Omental fat pad (tissue), 4 donors: ENCODE measurements around the gene MBP. TPM values are rescaled to one million over a fixed set of nuclear protein-coding genes. Genes with fewer than 3 reads are reported as not detected.

Source experiments
- ATAC-seq: fragments of 150-250 bp; one replicate; pipeline ENCODE4 v1.9.1; 2016; ENCODE audit warnings: mild to moderate bottlenecking, moderate library complexity; ENCODE audit not compliant: low FRiP score
- DNase-seq: peaks from one replicate; pipeline ENCODE4 v3.0.0-alpha.2; 2019; ENCODE audit warnings: low spot score
- total RNA-seq, 4 donors: library from RNA; depleted of rRNA; stranded (reverse); fragments of >200 nt; gene quantifications; one replicate each; pipeline ENCODE4 v1.1.0, GENCODE V29; 2016
- TF ChIP-seq, protein P1 (sequence below), 3 donors: fragments of 450-650 bp; IDR thresholded peaks; one replicate each; pipeline ENCODE4 v1.5.1; 2016 to 2017; ENCODE audit warnings: antibody characterized with exemption in 3 of 3, mild to moderate bottlenecking in 3 of 3, moderate library complexity in 2 of 3

The MBP gene
- total RNA-seq, 4 donors from 2014 or later, result 27.4 to 50.9 (median 36.0) TPM

DNA sequence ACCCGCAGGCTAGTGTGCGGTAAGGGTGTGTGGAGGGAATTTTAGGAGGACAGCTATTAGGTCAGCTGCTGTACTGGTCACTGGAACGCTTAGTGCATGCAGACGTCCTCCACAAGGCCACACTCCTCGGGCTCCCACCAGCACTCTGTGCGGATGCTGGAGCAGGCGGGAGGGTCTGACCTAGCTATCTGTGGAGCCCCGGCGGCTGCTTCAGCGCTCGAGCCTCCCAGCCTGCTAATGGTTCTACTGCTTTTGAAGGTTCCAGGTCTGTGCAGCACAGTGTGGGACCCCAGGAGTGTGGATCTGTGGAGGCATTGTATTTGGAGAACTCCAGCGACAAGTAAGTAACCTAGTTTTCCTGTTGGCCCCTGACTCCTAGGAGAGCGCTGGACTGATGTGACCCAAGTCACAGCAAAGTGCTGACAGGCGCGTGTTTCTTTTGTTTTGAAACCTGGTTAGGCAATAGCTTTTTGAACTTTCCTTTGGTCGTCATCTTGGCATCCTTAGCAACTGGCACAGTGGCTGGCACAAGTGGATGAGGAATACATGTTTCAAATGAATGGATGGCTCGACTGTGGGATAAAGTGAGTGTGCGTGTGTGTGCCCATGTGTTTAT is 196.8 kb downstream of the MBP start:
- ATAC-seq (no peak), DNase-seq (no peak)
- TF ChIP-seq, protein P1, sequence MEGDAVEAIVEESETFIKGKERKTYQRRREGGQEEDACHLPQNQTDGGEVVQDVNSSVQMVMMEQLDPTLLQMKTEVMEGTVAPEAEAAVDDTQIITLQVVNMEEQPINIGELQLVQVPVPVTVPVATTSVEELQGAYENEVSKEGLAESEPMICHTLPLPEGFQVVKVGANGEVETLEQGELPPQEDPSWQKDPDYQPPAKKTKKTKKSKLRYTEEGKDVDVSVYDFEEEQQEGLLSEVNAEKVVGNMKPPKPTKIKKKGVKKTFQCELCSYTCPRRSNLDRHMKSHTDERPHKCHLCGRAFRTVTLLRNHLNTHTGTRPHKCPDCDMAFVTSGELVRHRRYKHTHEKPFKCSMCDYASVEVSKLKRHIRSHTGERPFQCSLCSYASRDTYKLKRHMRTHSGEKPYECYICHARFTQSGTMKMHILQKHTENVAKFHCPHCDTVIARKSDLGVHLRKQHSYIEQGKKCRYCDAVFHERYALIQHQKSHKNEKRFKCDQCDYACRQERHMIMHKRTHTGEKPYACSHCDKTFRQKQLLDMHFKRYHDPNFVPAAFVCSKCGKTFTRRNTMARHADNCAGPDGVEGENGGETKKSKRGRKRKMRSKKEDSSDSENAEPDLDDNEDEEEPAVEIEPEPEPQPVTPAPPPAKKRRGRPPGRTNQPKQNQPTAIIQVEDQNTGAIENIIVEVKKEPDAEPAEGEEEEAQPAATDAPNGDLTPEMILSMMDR (IDR thresholded peaks at IDR 0.05), result no peak

DNA sequence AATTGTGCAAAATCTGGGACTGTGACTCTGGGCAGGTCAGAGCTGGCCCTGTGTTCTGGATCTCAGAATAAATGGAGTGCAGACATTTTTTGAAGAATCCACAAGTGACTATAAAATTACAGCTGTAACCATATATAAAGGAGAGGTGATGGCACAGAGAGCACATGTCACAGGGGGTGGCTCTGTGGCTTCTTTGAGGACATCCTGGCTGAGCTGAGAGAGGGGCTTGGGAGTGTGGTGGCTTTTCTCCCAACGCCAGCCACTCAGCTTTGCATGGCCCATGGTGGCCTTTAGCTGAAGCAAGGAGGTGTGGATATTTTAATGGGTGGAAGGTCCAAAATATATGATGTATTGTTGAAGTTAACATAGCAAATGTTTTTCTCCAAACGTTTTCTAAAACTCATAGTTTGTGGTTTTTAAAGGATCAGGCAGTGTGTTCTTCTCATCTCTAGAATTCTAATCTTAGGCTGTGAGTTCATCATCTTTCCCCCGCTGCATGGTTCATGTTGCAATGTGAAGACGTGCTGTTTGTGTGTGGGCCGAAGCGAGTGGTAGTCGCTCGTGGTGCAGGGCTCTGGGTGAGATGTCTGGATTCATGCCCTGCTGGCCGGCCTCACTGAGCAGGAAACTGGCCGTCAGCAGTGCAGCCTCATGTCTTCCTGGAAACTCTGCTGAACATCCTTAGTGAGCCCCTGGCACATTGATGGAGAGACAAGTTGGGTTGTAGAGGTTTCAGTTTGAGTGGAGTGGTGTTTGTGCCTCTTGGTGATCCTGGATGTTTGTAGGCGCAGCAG is 200.4 kb downstream of the MBP start:
- no peak for DNase-seq
- TF ChIP-seq, protein P1 (IDR thresholded peaks at IDR 0.05), result no peak
- peak; percentile 28 for ATAC-seq

DNA sequence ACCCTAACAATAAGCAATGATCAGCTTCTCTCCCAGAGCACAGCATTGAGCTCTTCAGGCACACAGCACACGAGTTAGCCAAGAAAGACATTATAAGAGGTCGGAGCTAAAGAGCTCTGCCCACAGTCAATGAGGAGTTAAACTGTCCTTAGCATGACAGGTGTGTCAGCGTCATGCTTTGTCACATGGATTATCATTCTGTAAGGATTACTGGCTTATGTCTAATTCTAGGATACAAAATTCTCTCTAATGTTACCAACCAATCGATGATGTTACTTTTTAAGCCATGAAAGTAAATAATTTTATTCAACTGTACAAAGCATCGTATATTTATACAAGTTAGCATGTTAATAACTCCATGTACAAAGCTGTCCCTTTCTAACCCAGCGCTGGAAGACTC is 201.4 kb downstream of the MBP start:
- ATAC-seq (no peak), DNase-seq (no peak)
- TF ChIP-seq, protein P1 (IDR thresholded peaks at IDR 0.05), result no peak

Other genes starting within 250 kb of the MBP start
- 1 to 10 TPM in 1 of 4 donors, under 1 TPM in 1, not detected in 2; 0.09 to 2.0 TPM for gene GALR1, start 117.1 kb upstream of the MBP start, total RNA-seq